Measurements from ENCODE around the gene NLRP6. TPM values are rescaled to one million over a fixed set of nuclear protein-coding genes. Genes with fewer than 3 reads are reported as not detected.

The NLRP6 gene
- total RNA-seq, 1 donor from 2014 or later, result 0.12 TPM

DNA sequence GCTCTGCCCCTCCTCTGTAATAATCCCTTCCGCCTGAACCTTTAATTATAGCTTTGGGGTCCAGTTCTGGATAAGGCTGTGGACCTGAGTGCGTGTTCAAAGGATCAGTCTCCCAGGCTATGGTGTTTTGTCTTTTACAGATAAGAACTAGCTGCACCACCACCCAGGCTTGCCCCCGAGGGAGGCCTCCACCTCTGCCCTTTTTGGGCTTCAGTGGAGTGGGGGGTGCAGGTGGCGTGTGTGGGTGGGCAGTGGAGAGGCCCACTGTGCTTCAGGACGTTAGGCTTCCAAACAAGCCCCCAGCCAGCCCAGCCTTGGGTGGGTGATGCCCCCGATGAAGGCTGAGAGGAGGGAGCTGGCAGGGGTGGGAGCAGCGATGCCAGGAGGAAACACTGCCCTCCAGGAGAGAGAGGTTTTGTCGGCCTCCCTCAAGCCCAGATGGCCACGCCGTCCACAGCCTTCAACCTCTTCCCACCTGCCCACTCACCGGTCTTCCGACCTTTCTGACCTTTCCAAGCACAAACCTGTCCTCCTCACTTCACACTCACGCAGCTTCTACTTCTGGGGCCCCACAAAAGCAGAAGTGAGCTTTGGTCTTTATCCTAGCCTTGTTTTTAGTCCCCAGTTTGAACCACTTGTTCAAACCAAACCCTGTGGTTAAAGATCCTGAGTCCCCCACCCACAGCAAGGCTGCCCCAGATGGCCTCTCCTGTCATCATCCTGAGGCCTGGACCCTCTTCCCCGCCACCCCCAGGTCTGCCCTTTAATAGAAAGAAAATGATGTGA lies 21.1 kb upstream of the NLRP6 start:
- ATAC-seq, result peak; percentile 16

DNA sequence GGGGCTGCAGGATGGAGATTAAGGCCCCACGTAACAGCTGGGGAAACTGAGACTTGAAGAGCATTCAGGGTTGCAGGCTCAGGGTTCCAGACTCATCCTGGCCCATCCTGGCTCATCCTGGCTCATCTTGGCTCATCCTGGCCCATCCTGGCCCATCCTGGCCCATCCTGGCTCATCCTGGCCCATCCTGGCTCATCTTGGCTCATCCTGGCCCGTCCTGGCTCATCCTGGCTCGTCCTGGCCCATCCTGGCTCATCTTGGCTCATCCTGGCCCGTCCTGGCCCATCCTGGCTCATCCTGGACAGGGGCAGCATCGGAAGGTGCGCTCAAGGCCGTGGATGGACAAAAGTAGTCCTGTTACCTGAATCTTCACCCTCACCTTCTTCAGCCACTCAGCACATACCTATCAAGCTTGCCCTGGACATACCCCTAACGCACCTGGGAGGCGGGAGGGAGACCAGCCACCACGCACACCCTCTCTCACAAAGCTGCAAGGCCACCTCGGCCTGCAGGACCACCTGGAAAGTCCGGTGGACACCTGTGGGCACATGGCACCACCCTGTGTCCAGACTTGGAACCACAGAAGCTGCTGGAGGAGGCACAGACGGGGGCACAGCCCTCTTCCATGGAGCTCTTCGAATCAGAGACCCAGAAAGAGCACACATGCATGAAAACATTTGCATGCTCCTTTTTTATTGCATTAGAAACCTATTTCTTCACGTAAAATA lies 20.3 kb upstream of the NLRP6 start:
- ATAC-seq, result no peak

DNA sequence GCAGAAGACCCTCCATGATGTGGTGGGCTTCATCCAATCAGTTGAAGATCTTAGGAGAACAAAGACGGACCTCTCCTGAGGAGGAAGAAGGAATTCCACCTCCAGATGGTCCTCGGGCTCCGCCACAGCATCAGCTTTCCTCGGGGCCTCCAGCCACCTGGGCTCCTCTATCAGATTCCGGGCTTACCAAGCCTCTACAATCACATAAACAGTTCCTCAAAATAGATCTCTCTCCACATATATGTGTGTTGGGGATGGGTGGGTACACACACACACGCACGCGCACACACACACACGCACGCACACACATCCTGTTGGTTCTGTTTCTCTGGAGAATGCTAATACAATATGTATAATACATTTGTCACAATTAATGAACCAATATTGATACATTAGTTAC lies 18.8 kb upstream of the NLRP6 start:
- ATAC-seq, result no peak

DNA sequence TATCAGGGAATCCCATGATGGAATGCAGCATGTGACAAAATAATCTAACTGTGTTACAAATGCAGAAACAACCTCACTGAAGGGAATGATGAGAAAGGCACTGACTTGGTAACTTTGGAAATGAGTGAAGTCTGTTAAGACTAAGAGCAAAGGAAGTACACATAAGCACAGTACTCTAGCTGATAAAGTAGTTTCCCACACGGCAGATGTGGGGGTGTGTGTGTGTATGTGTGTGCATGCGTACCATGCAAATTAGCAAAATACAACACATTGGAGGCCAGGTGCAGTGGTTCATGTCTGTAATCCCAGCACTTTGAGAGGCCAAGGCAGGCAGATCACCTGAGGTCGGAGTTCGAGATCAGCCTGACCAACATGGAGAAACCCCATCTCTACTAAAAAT lies 16.6 kb upstream of the NLRP6 start:
- ATAC-seq, result no peak

DNA sequence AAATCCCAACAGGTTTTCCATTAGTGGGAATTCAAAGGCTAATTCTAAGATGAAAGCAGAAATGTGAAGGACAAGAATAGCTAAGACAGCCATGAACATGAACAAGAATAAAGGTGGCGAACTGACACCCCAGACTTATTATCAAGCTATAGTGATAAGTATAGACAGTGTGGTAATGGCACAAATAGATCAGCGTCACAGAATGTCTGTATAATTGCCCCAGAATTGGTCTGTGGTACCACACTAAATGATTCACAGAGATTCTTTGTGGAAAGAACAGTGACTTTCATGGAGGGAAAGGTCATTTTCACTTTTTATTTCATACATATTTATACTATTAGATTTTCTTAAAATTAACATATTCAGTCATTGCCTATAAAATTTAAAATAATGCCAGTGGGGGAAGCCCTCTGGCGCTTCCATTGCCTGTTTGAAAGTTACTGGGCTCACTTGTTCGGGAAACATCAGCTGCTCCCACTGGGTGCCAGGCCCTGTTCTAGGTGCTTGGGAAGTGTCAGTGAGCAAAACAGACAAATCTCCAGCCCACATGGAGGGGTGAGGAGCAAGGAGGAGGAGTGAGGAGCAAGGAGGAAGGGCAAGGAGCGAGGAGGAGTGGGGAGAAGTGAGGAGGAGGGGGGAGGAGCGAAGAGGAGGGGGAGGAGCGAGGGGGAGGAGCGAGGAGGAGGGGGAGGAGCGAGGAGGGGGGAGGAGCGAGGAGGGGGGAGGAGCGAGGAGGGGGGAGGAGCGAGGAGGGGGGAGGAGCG lies 11.3 kb upstream of the NLRP6 start:
- ATAC-seq, result peak; percentile 52

DNA sequence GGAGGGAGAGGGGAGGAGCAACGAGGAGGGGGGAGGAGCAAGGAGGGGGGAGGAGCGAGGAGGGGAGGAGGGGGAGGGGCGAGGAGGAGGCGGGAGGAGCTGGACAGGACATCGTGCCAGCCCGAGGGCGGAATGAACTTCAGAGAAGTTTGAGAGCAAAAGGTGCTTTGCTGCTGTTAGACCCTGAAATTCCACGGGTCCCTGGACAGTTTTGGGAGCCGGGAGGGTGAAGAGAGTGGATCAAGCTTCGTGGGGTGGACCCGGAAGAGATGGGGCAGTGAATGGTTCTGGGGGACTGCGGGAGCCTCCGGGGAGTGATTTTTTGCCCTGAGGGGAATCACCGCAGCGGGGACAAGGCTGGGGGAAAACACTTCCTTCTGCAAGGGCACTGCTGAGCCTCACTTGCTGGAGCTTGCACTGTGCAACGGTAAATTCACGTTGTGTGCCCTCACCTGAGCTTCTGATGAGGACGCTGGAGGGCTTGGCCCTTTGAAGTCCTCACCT lies 10.7 kb upstream of the NLRP6 start:
- peak; percentile 60 for ATAC-seq

DNA sequence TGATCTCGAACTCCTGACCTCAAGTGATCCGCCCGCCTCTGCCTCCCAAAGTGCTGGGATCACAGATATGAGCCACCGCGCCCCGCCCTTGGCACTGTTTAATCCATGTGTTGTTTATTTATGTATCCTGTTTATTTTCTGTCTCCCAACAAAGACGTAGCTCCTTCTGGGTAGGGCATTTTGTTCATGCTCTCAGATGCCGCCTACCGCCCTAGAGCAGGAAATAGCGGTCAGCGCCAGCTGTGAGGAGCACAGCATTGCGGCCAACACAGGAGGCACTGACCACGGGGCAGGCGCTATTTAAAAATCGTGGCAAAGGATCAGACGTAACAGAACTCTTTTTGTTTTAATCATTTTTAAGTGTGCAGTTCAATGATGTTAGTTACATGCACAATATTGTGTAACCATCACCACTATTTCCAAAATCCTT lies 9.5 kb upstream of the NLRP6 start:
- ATAC-seq, result peak; percentile 43

DNA sequence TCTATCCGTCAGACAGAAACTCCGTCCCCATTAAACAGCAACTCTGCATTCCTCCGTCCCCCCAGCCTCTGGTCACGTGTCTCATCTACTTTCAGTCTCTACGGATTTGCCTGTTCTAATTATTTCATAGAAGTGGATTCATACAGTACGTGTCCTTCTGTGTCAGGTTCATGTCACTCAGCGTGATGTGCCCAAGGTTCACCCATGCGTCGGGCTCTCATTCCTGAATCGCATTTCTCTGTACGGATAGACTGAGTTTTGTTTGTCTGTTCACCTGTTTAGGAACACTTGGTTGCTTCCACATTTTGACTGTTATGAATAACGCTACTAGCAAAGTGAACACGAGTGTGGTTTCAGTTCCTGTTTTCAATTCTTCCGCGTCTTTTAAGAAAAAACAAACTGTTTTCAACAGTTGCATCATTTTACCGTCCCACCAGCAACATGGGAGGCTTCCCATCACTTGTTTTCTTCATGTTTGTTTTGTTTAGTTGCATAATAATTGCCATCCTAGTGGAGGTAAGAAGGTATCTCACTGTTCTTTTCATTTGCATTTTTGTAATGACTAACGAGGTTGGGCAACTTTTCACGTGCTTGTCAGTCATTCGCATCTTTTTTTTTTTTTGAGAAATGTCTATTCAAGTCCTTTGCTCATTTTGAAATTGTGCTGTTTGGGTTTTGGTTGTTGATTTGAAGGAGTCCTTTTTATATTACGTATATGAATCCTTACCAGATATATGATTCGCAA lies 8.9 kb upstream of the NLRP6 start:
- no peak for ATAC-seq

DNA sequence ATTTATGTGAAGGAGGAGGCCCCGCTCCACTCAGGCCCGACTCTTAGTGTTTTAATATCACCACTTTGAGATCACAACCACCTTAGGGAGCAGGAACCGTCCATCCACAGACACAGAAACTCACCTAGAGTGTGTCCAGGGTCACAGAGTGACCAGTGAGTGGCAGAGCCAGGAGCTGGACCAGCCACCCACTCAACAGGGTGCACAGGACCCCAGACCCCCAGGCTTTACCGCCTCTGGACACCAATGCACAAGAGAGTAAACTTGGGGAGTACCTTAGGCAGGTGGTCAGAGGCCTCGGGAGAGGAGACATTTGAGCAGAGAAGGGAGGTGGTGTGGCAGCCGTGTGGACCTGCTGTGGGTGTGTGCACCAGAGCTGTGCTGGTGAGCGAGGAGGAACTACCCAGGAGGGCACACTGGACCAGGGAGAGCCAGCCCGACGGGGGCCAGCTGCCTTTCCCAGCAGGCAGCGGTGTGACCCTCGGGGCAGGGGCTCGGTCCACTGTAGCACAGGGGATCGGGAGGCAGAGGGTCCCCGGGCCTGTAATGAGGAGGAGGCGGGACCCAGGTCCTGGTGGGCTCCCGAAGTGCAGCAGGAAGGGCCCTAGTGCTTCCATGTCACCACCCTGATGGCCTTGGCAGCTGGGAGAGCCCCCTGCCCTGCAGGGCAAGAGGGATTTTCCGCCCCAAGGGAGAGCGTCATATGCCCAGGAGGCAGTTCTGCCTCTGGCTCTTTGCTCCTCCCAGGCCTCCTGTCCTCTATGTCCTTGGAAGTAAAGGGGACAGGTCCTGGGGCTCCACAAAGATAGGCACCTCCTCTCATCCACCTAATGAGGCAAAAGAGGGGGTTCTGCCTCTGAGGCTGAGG lies 7.5 kb upstream of the NLRP6 start:
- ATAC-seq, result no peak

DNA sequence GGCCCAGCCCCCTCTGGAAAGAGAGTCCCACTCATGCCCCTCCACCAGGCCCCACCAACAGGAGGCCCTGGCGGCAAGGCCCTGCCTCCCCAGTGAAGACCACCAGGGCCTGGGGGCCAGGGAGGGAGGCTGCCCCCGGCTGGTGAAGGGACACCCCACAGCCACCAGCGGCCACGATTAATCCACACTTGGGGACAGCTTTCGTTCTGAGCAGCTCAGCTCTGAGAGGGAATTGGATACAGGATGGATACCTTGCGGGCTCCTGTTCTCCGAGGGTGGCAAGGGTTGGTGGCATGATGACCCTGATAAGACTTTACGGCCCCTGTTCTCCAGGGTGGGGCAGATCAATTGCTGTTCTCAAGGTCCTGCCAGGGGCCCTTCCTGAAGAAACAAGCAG lies 6.9 kb upstream of the NLRP6 start:
- ATAC-seq, result no peak

DNA sequence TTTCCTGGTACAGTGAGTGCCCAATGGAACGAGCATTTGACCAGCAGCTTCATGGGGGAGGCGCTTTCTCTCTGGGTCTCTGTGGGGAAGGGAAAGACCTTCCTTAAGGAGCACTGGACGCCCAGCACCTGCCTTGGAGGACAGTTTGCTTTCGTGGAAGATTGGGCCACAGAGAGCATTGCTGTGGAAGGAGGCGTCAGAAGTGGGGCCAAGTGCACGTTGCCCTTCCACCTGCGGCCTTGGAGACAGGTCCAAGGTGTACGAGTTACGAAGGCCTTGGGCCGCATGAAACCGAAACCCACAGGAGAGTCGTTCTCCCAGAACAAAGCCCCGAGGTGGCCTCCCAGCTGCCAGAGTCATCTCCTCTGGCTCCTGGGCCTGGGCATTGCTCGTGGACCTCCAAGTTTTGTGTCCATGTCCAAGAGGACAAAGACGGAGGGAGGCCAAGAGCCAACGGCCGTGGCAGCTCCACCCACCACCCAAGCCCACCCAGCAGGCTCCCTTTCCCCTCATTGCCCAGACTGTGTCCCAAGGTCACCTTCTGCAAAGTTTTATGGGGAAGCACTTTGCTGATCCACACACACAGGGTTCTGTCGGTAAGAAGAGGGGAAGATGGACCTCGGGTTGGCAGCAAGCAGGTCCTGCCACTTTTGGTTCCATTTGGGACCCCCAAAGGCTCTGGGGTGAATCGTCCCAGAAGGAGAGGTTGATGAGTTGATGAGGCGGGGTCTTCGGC lies 5.8 kb upstream of the NLRP6 start:
- ATAC-seq, result no peak

DNA sequence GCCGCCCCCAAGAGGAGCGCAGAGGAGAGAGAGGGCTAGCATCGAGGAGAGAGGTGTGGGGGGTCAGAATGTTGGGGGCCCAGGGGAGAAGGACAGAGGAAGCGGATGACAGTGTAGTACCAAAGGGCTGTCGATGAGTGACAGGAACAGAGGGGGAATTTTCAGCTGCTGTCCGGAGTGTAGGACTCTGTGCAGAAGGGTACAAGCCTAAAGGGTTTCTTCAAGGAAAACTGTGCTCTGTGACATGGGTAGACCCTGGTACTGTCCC lies 5.3 kb upstream of the NLRP6 start:
- ATAC-seq, result no peak

DNA sequence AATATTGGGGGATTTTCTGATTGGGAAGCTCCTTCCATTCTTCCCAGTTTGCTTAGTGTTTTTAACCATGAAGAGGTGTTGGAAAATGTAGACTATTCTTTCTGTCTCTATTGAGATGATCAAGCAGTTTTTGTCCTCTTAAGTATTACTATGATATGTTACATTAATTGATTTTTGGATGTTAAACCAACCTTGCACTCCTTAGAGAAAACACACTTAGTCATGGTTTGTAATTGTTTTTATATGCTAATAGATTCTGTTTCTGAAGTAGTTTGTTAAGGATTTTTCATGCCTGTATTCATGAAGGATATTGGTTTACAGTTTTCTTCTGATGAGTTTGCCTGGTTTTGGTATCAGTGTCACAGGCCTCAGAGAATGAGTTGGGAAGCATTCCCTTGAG lies 2.0 kb upstream of the NLRP6 start:
- no peak for ATAC-seq

DNA sequence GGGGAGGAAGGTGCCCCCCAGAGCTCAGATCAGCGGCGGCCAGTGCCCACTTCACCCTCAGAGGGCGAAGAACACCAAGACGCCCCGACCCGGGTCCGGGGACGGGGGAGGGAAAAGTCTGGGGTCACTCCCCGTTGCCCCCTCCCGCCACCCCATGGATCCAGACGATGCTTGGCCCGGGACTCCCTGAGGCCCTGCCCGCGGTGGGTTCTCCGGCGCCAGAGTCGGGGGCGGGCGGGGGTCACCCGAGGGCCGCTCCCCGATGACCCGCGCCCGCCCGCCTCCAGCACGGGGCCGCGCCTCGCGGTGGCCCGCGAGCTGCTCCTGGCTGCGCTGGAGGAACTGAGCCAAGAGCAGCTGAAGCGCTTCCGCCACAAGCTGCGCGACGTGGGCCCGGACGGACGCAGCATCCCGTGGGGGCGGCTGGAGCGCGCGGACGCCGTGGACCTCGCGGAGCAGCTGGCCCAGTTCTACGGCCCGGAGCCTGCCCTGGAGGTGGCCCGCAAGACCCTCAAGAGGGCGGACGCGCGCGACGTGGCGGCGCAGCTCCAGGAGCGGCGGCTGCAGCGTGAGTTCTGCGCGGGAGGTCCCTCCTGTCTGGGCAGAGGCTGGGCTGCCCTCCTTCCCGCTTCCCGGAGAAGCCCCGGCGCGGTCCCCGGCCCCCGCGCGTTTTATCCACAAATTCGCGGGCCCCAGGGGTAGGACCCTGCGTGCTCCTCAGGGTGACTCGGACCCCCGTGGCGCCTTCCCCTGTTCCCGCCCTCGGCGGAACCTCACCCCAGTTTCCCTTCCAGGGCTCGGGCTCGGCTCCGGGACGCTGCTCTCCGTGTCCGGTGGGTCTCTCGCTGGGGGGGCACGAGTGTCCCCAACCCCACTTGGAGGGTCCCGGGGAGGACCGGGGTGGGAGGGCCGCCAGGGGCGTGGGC lies 1.1 kb downstream of the NLRP6 start:
- ATAC-seq, result no peak

DNA sequence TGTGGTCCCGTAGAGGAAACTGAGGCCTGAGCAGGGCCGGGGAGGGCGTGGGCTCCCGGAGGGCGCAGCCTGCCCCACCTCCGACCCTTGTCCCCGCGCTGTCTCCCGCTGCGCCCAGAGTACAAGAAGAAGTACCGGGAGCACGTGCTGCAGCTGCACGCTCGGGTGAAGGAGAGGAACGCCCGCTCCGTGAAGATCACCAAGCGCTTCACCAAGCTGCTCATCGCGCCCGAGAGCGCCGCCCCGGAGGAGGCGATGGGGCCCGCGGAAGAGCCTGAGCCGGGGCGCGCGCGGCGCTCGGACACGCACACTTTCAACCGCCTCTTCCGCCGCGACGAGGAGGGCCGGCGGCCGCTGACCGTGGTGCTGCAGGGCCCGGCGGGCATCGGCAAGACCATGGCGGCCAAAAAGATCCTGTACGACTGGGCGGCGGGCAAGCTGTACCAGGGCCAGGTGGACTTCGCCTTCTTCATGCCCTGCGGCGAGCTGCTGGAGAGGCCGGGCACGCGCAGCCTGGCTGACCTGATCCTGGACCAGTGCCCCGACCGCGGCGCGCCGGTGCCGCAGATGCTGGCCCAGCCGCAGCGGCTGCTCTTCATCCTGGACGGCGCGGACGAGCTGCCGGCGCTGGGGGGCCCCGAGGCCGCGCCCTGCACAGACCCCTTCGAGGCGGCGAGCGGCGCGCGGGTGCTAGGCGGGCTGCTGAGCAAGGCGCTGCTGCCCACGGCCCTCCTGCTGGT lies 1.9 kb downstream of the NLRP6 start:
- ATAC-seq, result peak; percentile 35

DNA sequence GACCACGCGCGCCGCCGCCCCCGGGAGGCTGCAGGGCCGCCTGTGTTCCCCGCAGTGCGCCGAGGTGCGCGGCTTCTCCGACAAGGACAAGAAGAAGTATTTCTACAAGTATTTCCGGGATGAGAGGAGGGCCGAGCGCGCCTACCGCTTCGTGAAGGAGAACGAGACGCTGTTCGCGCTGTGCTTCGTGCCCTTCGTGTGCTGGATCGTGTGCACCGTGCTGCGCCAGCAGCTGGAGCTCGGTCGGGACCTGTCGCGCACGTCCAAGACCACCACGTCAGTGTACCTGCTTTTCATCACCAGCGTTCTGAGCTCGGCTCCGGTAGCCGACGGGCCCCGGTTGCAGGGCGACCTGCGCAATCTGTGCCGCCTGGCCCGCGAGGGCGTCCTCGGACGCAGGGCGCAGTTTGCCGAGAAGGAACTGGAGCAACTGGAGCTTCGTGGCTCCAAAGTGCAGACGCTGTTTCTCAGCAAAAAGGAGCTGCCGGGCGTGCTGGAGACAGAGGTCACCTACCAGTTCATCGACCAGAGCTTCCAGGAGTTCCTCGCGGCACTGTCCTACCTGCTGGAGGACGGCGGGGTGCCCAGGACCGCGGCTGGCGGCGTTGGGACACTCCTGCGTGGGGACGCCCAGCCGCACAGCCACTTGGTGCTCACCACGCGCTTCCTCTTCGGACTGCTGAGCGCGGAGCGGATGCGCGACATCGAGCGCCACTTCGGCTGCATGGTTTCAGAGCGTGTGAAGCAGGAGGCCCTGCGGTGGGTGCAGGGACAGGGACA lies 2.7 kb downstream of the NLRP6 start:
- ATAC-seq, result no peak

DNA sequence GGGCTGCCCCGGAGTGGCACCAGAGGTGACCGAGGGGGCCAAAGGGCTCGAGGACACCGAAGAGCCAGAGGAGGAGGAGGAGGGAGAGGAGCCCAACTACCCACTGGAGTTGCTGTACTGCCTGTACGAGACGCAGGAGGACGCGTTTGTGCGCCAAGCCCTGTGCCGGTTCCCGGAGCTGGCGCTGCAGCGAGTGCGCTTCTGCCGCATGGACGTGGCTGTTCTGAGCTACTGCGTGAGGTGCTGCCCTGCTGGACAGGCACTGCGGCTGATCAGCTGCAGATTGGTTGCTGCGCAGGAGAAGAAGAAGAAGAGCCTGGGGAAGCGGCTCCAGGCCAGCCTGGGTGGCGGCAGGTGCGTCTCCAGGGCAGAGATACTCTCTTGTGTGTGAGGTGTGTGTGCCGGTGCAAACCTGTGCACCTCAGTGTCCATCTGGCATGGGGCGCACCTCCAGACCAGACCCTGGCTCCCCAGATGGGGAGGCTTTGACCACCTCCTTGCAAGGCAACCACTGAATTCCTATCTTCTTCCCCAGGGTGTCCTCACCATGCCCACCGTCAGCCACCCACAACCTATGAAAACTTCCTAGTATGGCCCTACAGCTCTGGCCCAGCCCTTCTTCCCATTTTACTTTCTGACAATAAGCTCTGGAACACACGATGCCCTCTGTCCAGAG lies 3.4 kb downstream of the NLRP6 start:
- ATAC-seq, result no peak

DNA sequence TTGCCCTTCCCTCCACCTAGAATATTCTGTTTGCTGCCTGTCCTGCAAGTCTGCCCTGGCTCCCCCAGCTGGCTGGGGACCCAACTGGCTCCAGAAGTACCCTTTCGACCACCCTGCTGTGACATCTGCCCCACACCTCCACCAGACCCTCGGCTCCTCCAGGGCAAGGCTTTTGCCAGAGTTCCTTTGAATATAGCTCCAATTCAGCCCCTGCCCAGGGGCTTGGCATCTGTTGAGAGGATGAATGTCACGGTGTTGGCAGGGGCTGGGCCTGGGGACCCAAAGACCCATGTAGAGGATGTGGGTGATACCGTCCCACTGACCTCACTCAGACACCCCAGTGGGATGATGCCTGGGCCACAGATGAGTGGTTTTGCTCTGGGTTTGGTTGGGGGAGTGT lies 4.0 kb downstream of the NLRP6 start:
- no peak for ATAC-seq

All from esophagus mucosa (tissue), 1 donor.